Urothelium cell line (cell line): ENCODE data around the gene UBASH3A.

Source experiments
- DNase-seq: peaks from one replicate; pipeline ENCODE4 v3.0.0; 2011; ENCODE audit warnings: low spot score, mixed read lengths
- FAIRE-seq: peaks from 2 replicates; lab custom pipeline; 2011; peaks lifted over from hg19 to GRCh38; lab: Jason Lieb, UNC

The UBASH3A gene

GRCh38 chr21:42409366-42409765 is 5.7 kb downstream of the UBASH3A start:
- FAIRE-seq = no peak
- no peak for DNase-seq

- DNase-seq (no peak), FAIRE-seq (peak; percentile 46)
Measured at GRCh38 chr21:42411197-42411869, 7.6 kb downstream of the UBASH3A start.

- DNase-seq (no peak), FAIRE-seq (no peak)
Measured at GRCh38 chr21:42411891-42412635, 8.4 kb downstream of the UBASH3A start.

- DNase-seq (no peak), FAIRE-seq (no peak)
Measured at GRCh38 chr21:42412636-42412933, 8.9 kb downstream of the UBASH3A start.

DNA sequence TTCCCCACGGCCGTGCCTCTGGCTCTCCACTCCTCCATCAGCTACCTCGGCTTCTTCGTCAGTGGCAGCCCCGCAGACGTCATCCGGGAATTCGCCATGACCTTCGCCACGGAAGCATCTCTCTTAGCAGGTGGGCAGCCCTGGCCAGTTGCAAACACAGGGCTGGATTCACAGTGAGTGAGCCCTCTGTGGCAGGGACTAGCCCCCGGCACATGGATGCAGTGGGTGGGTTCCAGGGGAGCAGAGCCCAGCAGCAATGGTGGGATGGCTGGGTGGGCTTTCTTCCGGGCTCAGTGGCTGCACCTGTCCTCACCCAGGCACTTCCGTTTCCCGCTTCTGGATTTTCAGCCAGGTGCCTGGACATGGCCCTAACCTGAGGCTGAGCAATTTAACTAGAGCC is 9.4 kb downstream of the UBASH3A start:
- DNase-seq = no peak
- no peak for FAIRE-seq

DNA sequence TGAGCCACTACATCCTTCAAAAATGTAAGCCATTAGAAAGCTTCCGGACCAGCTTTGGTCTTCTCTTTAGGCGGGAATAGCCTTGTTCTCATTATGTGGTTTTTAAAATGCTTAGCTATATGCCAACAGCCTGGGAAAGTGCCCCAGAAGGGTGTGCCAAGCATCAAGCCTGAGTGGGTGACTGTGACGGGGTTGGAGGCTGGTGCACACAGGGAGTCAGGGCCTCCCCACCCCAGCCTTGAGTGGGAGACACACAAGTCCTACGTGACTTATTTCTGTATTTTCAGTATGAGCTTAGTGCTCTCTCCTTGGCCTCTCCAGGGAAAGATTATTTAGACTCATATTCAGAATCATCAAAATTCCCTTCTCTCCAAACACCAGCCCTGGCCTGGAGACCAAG is 9.8 kb downstream of the UBASH3A start:
- FAIRE-seq = no peak
- DNase-seq = no peak

DNA sequence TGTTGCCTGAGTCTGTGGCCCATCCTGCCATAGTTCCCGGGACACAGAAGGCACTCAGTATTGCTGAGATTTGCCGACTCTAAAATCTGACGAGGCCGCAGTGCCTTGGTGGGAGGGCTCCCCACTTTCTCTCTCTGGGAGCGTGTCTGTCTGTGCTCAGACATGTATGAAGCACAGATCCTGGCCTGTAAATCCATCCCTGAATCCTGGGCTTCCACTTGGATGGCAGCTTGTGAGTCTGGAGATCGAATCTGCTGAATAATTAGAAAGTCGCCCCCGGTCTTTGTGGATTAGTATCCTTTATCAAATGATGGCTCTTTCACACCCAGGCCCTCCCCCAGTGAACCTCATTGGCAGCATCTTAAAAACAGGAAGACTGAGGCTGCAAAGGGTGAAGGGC is 10.4 kb downstream of the UBASH3A start:
- FAIRE-seq (no peak), DNase-seq (no peak)

- FAIRE-seq = no peak
- DNase-seq = no peak
Measured at GRCh38 chr21:42414553-42414927, 10.8 kb downstream of the UBASH3A start.

- FAIRE-seq = no peak
- DNase-seq = peak; percentile 82
Measured at GRCh38 chr21:42414928-42415769, 11.4 kb downstream of the UBASH3A start.

DNA sequence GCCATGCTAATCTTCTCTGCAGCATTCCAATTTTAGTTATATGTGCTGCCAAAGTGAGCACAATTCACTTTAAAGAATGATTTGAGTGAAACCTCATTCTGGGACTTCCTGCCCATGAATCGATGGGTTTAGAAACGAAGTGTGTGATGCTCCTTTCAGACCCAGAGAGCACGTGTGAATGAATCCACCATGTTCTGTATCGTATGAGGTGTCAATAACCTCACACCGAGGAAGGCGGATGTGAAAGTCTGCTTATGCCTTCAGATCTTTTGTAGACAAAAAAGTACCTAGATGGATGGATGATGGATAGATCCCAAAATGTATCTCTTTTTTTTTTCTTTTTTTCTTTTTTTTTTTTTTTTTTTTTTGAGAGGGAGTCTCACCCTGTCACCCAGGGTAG is 13.8 kb downstream of the UBASH3A start:
- FAIRE-seq = no peak

GRCh38 chr21:42418886-42419285 is 15.2 kb downstream of the UBASH3A start:
- DNase-seq = no peak
- no peak for FAIRE-seq

More for the DNA sequence above, 13.8 kb downstream of the UBASH3A start:
- no peak for DNase-seq

GRCh38 chr21:42419845-42420244 is 16.1 kb downstream of the UBASH3A start:
- FAIRE-seq (no peak), DNase-seq (no peak)

- FAIRE-seq = no peak
- no peak for DNase-seq
Measured at GRCh38 chr21:42421018-42421793, 17.5 kb downstream of the UBASH3A start.

GRCh38 chr21:42423197-42423675 is 19.5 kb downstream of the UBASH3A start:
- FAIRE-seq (no peak), DNase-seq (no peak)

- FAIRE-seq = no peak
- no peak for DNase-seq
Measured at GRCh38 chr21:42423685-42424084, 20.0 kb downstream of the UBASH3A start.

DNA sequence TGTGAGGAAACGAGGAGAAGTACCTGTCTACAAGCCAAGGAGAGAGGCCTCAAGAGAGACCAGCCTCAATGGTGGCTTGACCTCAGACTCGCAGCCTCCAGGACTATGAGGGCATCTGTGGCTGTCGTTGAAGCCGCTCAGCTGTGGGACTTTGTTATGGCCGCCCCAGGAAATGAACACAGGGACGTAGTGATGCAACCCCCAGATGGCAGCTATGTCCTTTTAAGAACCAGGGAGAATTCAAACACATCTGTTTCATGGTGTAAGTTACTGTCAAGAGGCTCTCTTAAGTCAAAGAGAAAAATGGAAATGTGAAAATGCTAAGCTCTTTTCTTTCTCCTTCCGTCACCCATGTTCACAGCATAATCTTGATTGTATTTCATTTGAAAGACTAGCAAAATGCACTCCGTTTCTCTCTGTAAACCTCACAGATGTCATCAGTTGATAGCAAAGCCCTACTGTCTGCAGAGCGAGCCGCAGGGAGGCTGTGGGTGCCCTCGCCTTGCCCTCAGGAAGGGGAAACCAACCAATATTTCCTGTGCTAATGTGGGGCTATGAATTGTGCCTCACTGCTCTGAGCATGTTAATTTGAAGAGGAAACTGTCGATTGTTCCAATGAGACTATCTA is 21.3 kb downstream of the UBASH3A start:
- FAIRE-seq (no peak), DNase-seq (no peak)

DNA sequence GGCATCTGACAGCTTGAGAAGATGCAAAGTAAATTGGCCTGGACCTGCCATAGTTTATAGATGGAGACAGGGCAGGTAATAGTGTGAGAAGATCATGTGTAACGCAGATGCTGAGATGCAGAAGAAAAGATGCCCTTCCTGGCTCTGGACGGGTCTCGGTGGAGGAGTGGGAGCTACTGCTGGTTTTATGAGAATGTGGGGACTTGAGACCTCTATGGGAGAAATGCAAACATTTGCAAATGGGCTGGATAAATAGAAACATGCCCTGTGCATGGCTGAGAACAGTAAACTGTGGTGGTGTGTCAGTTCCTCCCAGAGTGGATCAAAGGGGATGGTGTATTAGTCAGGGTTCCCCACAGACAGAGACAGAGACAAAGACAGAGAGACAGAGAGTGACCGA is 21.9 kb downstream of the UBASH3A start:
- FAIRE-seq = no peak
- DNase-seq = no peak

GRCh38 chr21:42426424-42426823 is 22.7 kb downstream of the UBASH3A start:
- no peak for FAIRE-seq
- no peak for DNase-seq

DNA sequence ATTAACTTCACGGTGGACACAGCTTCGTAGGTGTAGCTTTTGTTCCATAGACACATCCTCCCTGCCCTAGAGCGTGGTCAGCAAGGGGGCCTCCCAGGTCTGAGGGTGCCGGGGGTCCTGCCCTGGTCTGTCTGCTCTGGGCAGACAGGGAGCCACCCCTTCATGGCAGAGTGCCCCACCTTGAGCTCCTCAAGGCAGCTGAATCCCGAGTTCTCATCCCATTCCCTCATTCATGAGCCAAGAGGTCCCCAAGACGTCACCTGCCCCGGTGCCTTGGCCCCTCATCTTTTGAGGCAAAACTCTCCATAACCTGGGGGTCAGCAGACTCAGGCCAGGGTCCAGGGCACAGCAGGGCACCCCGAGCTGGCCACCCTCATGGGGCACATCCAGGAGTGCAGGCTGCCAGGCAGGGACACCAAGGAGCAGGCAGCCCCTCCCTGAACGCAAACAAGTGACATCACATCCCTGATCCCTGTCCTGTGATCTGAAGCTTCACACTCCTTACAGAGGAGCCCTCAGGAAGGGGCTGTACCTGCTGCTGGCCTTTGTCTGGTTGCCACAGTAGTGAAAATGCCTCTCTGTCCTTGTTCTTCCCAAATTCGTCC is 23.3 kb downstream of the UBASH3A start:
- FAIRE-seq (no peak), DNase-seq (no peak)

DNA sequence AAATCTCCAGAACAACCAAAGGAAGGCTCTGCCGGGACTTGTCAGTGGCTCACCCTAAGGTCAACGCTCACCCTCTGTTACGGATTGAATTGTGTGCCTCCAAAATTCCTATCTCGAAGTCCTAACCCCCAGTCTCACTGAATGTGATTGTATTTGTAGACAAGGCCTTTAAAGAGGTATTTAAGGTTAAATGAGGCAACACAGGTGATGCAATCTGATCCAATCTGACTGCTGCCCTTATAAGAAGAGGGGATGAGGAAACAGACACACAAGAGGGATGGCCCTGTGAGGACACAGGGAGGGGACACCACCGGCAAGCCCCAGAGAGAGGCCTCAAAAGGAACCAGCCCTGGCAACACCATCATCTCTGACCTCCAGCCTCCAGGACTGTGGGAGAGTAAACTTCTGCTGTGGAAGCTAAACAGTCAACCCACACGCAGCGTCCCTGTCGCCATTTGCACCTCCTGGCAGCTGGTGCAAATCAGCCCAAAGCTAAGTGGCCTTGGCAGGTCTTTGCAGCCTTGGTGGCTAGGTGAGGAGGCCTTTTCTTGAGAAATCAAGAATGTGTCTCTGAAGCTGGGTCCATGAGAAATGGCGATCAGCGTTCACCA is 24.2 kb downstream of the UBASH3A start:
- no peak for DNase-seq
- FAIRE-seq = no peak
